Osteoblast (primary cell): ENCODE data around the gene TMEM250. TPM values are rescaled to one million over a fixed set of nuclear protein-coding genes. Genes with fewer than 3 reads are reported as not detected.
A peak's percentile ranks its signal among the peaks of the same experiment; 100 is the strongest.

Source experiments
- DNase-seq: peaks from one replicate; pipeline ENCODE4 v3.0.0; 2011; ENCODE audit warnings: low spot score, mixed read lengths; ENCODE audit not compliant: insufficient read length; ENCODE audit errors: missing footprints
- H2AFZ ChIP-seq: 2 replicates; pipeline ENCODE4 v1.6.0; 2011; ENCODE audit warnings: mild to moderate bottlenecking, low read length
- H3K27ac ChIP-seq: 2 replicates; pipeline ENCODE4 v1.5.1; 2011; ENCODE audit warnings: mild to moderate bottlenecking, low read depth, low read length, moderate library complexity
- H3K27me3 ChIP-seq: 2 replicates; pipeline ENCODE4 v1.6.0; 2012; ENCODE audit warnings: mild to moderate bottlenecking, control low read depth, inconsistent platforms, low read length, moderate library complexity; ENCODE audit not compliant: insufficient read depth
- H3K36me3 ChIP-seq: 2 replicates; pipeline ENCODE4 v1.5.1; 2011; ENCODE audit warnings: mild to moderate bottlenecking, low read length, control low read depth, moderate library complexity; ENCODE audit not compliant: insufficient read depth
- H3K4me1 ChIP-seq: 2 replicates; pipeline ENCODE4 v1.5.1; 2011; ENCODE audit warnings: mild to moderate bottlenecking, low read length, control low read depth, moderate library complexity; ENCODE audit not compliant: insufficient read depth
- H3K4me2 ChIP-seq: 2 replicates; pipeline ENCODE4 v1.6.0; 2011; ENCODE audit warnings: mild to moderate bottlenecking, low read length; ENCODE audit not compliant: insufficient read depth
- H3K4me3 ChIP-seq: fragments of 200-600 bp; sonication (generic); 3 replicates; pipeline ENCODE4 v1.5.1; 2012; ENCODE audit warnings: mild to moderate bottlenecking, low read length, inconsistent platforms; ENCODE audit not compliant: insufficient read depth
- H3K79me2 ChIP-seq: 2 replicates; pipeline ENCODE4 v1.6.0; 2012; ENCODE audit warnings: mild to moderate bottlenecking, low read length, control low read depth, inconsistent platforms; ENCODE audit not compliant: insufficient read depth
- H3K9me3 ChIP-seq: 2 replicates; pipeline ENCODE4 v1.5.1; 2011; ENCODE audit warnings: low read depth, low read length, control low read depth
- H4K20me1 ChIP-seq: 2 replicates; pipeline ENCODE4 v1.6.0; 2012; ENCODE audit warnings: mild to moderate bottlenecking, low read length, control low read depth; ENCODE audit not compliant: insufficient read depth
- total RNA-seq: library from RNA; depleted of rRNA; stranded (reverse); fragments of >200 nt; gene quantifications from 2 replicates; pipeline ENCODE4 v1.2.3, GENCODE V29; 2012
- TF ChIP-seq, protein P1 (sequence below): IDR thresholded peaks from 2 replicates; pipeline ENCODE4 v1.5.1; 2011; ENCODE audit warnings: mild to moderate bottlenecking, low read depth, low read length, moderate library complexity; ENCODE audit errors: extremely low read depth

TMEM250 gene
- total RNA-seq, 1 donor = 65.5 TPM

- DNase-seq = peak; percentile 97
- Histone ChIP-seq H3K79me2 (peaks cover 93% of the 10 kb centered on the region), H3K27ac (no peak overlapping the region), H3K4me1 (peaks cover 7% of the 10 kb centered on the region), H2AFZ (no peak overlapping the region), H3K27me3 (no peaks in the 10 kb centered on the region), H3K36me3 (no peaks in the 10 kb centered on the region), H3K9me3 (no peaks in the 10 kb centered on the region), H3K4me3 (no peak overlapping the region), H3K4me2 (no peak overlapping the region), H4K20me1 (peaks cover 69% of the 10 kb centered on the region)
- TF ChIP-seq, protein P1, sequence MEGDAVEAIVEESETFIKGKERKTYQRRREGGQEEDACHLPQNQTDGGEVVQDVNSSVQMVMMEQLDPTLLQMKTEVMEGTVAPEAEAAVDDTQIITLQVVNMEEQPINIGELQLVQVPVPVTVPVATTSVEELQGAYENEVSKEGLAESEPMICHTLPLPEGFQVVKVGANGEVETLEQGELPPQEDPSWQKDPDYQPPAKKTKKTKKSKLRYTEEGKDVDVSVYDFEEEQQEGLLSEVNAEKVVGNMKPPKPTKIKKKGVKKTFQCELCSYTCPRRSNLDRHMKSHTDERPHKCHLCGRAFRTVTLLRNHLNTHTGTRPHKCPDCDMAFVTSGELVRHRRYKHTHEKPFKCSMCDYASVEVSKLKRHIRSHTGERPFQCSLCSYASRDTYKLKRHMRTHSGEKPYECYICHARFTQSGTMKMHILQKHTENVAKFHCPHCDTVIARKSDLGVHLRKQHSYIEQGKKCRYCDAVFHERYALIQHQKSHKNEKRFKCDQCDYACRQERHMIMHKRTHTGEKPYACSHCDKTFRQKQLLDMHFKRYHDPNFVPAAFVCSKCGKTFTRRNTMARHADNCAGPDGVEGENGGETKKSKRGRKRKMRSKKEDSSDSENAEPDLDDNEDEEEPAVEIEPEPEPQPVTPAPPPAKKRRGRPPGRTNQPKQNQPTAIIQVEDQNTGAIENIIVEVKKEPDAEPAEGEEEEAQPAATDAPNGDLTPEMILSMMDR = peak; percentile 60
These were observed 29.0 kb downstream of the TMEM250 start for GRCh38 chr9:136089697-136090045.

GRCh38 chr9:136088939-136089696 is 29.6 kb downstream of the TMEM250 start:
- Histone ChIP-seq H2AFZ (no peak overlapping the region), H4K20me1 (peaks cover 75% of the 10 kb centered on the region), H3K27me3 (no peaks in the 10 kb centered on the region), H3K27ac (no peak overlapping the region), H3K4me1 (peaks cover 7% of the 10 kb centered on the region), H3K4me2 (no peak overlapping the region), H3K36me3 (no peaks in the 10 kb centered on the region), H3K4me3 (no peak overlapping the region), H3K9me3 (no peaks in the 10 kb centered on the region), H3K79me2 (peaks cover 94% of the 10 kb centered on the region)
- DNase-seq = no peak
- TF ChIP-seq, protein P1 = no peak

DNA sequence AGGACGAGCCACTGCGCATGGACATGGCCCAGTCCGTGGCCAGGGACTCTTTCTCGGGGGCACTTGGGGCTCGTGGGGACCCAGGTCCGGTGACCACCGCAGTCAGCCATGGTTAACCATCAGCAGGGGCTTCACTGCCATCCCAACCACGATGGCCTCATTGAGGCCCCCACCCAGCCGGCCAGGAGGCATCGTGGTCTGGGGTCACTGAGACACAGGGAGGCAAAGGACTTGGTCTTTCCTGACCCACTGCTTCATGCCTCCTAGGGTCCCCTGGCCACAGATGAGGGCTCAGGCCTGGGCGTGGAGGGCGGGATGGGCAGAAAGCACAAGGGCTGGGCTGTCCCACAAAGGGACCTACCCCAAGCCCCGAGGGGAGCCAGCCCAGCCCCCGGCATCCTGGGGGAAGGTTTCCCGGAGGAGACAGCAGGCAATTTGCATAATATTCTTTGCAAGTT is 30.2 kb downstream of the TMEM250 start:
- DNase-seq = peak; percentile 77
- H4K20me1 ChIP-seq = peaks cover 77% of the 10 kb centered on the region
- H3K36me3 ChIP-seq = no peaks in the 10 kb centered on the region
- TF ChIP-seq, protein P1 = no peak
- H3K9me3 ChIP-seq = no peaks in the 10 kb centered on the region
- H3K4me2 ChIP-seq = no peak overlapping the region
- H3K4me1 ChIP-seq = peaks cover 3% of the 10 kb centered on the region
- no peaks in the 10 kb centered on the region for H3K27me3 ChIP-seq
- H3K27ac ChIP-seq = no peak overlapping the region
- H3K79me2 ChIP-seq = peaks cover 94% of the 10 kb centered on the region
- H3K4me3 ChIP-seq = no peak overlapping the region
- H2AFZ ChIP-seq = no peak overlapping the region

GRCh38 chr9:136087741-136088480 is 30.8 kb downstream of the TMEM250 start:
- DNase-seq = peak; percentile 75

More at GRCh38 chr9:136087741-136088480, 30.8 kb downstream of the TMEM250 start:
- no peaks in the 10 kb centered on the region for H3K4me1 ChIP-seq
- TF ChIP-seq, protein P1 = no peak
- H4K20me1 ChIP-seq = peaks cover 76% of the 10 kb centered on the region
- no peaks in the 10 kb centered on the region for H3K9me3 ChIP-seq
- no peaks in the 10 kb centered on the region for H3K36me3 ChIP-seq
- peaks cover 94% of the 10 kb centered on the region for H3K79me2 ChIP-seq
- H3K27ac ChIP-seq = no peak overlapping the region
- H3K4me2 ChIP-seq = no peak overlapping the region
- H2AFZ ChIP-seq = no peak overlapping the region
- H3K4me3 ChIP-seq = no peak overlapping the region
- no peaks in the 10 kb centered on the region for H3K27me3 ChIP-seq
